Caco-2 (cell line): ENCODE measurements around the gene GDF10. TPM values are rescaled to one million over a fixed set of nuclear protein-coding genes. Genes with fewer than 3 reads are reported as not detected.

Experiments
- BruUV-seq: library from RNA; stranded (reverse); fragments of 400-500 nt; replicated peaks from 2 replicates; lab custom pipeline; 2021; lab: Mats Ljungman, UMichigan
- CTCF ChIA-PET: fragments of 300-600 bp; sonication (Branson Sonifier 250); formaldehyde crosslinking; loops from one replicate; lab custom pipeline; 2022; ENCODE audit warnings: antibody characterized with exemption; lab: Charles Lee
- POLR2A ChIA-PET: fragments of 300-600 bp; sonication (Branson Sonifier 250); formaldehyde crosslinking; loops from one replicate; lab custom pipeline; 2022; ENCODE audit warnings: antibody characterized with exemption; lab: Charles Lee
- DNase-seq, 2 experiments: peaks; one replicate each; pipeline versions ENCODE4 v3.0.0 to v3.0.0-alpha.2; 2020 to 2022
- H3K27me3 ChIP-seq: replicated peaks from 2 replicates; pipeline ENCODE4 v1.6.0; 2011; ENCODE audit warnings: low read length; ENCODE audit not compliant: control insufficient read depth, insufficient read depth
- H3K36me3 ChIP-seq: 2 replicates; pipeline ENCODE4 v1.5.1; 2011; ENCODE audit warnings: low read length; ENCODE audit not compliant: control insufficient read depth, insufficient read depth
- H3K4me1 ChIP-seq: fragments of 250-450 bp; sonication (Bioruptor Pico); 2 replicates; pipeline ENCODE4 v1.5.1; 2020; ENCODE audit warnings: mild to moderate bottlenecking
- H3K4me3 ChIP-seq: 2 replicates; pipeline ENCODE4 v1.5.1; 2011; ENCODE audit warnings: low read depth, mild to moderate bottlenecking, control low read depth, low read length
- H3K9me3 ChIP-seq: fragments of 250-450 bp; sonication (Bioruptor Pico); 2 replicates; pipeline ENCODE4 v1.5.1; 2020; ENCODE audit warnings: mild to moderate bottlenecking, moderate library complexity
- H3K27ac Mint-ChIP-seq: one replicate; pipeline ENCODE4 v1.8.0; 2022; ENCODE audit warnings: mixed read lengths; ENCODE audit not compliant: unreplicated experiment
- H3K27me3 Mint-ChIP-seq: one replicate; pipeline ENCODE4 v1.8.0; 2022; ENCODE audit warnings: mixed read lengths; ENCODE audit not compliant: insufficient read depth, unreplicated experiment
- H3K36me3 Mint-ChIP-seq: one replicate; pipeline ENCODE4 v1.8.0; 2022; ENCODE audit warnings: mild to moderate bottlenecking, mixed read lengths; ENCODE audit not compliant: insufficient read depth, unreplicated experiment
- H3K4me1 Mint-ChIP-seq: one replicate; pipeline ENCODE4 v1.8.0; 2022; ENCODE audit warnings: low read depth, mixed read lengths; ENCODE audit not compliant: unreplicated experiment
- H3K4me3 Mint-ChIP-seq: one replicate; pipeline ENCODE4 v1.8.0; 2022; ENCODE audit warnings: mild to moderate bottlenecking, moderate library complexity, mixed read lengths; ENCODE audit not compliant: unreplicated experiment
- H3K9me3 Mint-ChIP-seq: one replicate; pipeline ENCODE4 v1.8.0; 2022; ENCODE audit warnings: mixed read lengths; ENCODE audit not compliant: unreplicated experiment
- CTCF ChIP-seq, 2 experiments: fragments of 200-600 bp in 1 of 2; IDR thresholded peaks; 1 replicate in 1 of 2; 2 replicates in 1 of 2; pipeline versions ENCODE4 v1.5.1 to v1.8.0; 2011 to 2022; ENCODE audit warnings: antibody characterized with exemption in 1 of 2, control low read depth in 1 of 2, inconsistent platforms in 1 of 2, low read depth in 1 of 2, low read length in 1 of 2, mild to moderate bottlenecking in 1 of 2, moderate library complexity in 1 of 2; ENCODE audit not compliant: insufficient read depth in 1 of 2, severe bottlenecking in 1 of 2, unreplicated experiment in 1 of 2
- intact Hi-C: fragments of 100-400 bp; cut with micrococcal nuclease; formaldehyde crosslinking; loops from one replicate; pipeline ENCODE4 v1.10.0; 2022; ENCODE audit not compliant: unreplicated experiment
- total RNA-seq: library from RNA; stranded (reverse); gene quantifications from 2 replicates; pipeline ENCODE4 v1.2.3, GENCODE V29; 2022

GDF10 gene
- total RNA-seq, 1 experiment from 2014 or later, result not detected

- no peak overlapping the region for H3K4me3 Mint-ChIP-seq
- H3K9me3 Mint-ChIP-seq, result no peaks in the 10 kb centered on the region
- intact Hi-C loops, result loop anchor here (2.0 kb wide), 1 partner anchor 85 kb away; no protein-coding TSS in a partner anchor
- CTCF ChIA-PET, result interaction anchor here (0.6 to 1.6 kb wide), 8 partner anchors 9 to 84 kb away, joined by 3 to 9 read pairs (median 4); partner anchors contain the start of gene ZNF488
- BruUV-seq, result no TSS peak
- no peaks in the 10 kb centered on the region for H3K4me1 ChIP-seq
- H3K9me3 ChIP-seq, result no peaks in the 10 kb centered on the region
- H3K36me3 Mint-ChIP-seq, result no peaks in the 10 kb centered on the region
- H3K4me3 ChIP-seq, result no peak overlapping the region
- peak; percentile 26 to 80 for TF ChIP-seq CTCF (IDR thresholded peaks at IDR 0.05; ENCODE audit: insufficient read depth in 1 of 2, low read depth in 1 of 2, low read length in 1 of 2, severe bottlenecking in 1 of 2, unreplicated experiment in 1 of 2)
- H3K27me3 ChIP-seq, result no peaks in the 10 kb centered on the region
- POLR2A ChIA-PET, result no interaction called here
- no peaks in the 10 kb centered on the region for H3K36me3 ChIP-seq
- H3K27me3 Mint-ChIP-seq, result no peaks in the 10 kb centered on the region
- no peak overlapping the region for H3K27ac Mint-ChIP-seq
- no peaks in the 10 kb centered on the region for H3K4me1 Mint-ChIP-seq
- peak; percentile 47 to 49 for DNase-seq
These were observed 54.2 kb downstream of the GDF10 start for GRCh38 chr10:47354165-47354564.

DNA sequence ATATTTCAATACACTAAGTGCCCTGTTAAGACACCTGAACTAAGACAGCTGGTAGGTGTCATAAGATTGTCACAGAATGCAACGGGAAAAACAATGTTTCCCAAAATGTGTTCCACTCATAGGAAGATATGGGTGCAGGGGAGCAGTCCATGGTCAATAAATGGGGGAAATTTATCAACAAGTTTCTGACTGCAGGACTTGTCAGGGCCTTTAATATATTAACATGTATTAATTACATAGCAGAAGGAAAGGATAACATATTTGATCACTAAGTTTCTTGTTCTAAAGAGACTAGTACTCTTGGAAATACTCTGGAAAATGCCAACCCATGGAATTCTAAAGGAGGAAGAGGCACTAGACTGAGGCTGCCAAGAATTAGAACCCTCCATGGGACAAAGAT lies 54.9 kb downstream of the GDF10 start:
- H3K36me3 ChIP-seq, result no peaks in the 10 kb centered on the region
- intact Hi-C loops, result loop anchor here (2.0 kb wide), 1 partner anchor 84 kb away; no protein-coding TSS in a partner anchor
- Mint-ChIP-seq H3K4me3 (no peak overlapping the region), H3K9me3 (no peaks in the 10 kb centered on the region), H3K36me3 (no peaks in the 10 kb centered on the region), H3K27me3 (no peaks in the 10 kb centered on the region), H3K27ac (no peak overlapping the region), H3K4me1 (no peaks in the 10 kb centered on the region)
- H3K4me3 ChIP-seq, result no peak overlapping the region
- no peak for DNase-seq
- ChIA-PET CTCF (interaction anchor here (1.1 to 1.6 kb wide), 3 partner anchors 29 to 49 kb away, joined by 5 to 9 read pairs (median 5); partner anchors contain the start of gene ZNF488), POLR2A (no interaction called here)
- H3K27me3 ChIP-seq, result no peaks in the 10 kb centered on the region
- no peaks in the 10 kb centered on the region for H3K4me1 ChIP-seq
- H3K9me3 ChIP-seq, result no peaks in the 10 kb centered on the region
- TF ChIP-seq CTCF (IDR thresholded peaks at IDR 0.05; ENCODE audit: insufficient read depth in 1 of 2, low read depth in 1 of 2, low read length in 1 of 2, severe bottlenecking in 1 of 2, unreplicated experiment in 1 of 2), result no peak
- BruUV-seq, result no TSS peak

DNA sequence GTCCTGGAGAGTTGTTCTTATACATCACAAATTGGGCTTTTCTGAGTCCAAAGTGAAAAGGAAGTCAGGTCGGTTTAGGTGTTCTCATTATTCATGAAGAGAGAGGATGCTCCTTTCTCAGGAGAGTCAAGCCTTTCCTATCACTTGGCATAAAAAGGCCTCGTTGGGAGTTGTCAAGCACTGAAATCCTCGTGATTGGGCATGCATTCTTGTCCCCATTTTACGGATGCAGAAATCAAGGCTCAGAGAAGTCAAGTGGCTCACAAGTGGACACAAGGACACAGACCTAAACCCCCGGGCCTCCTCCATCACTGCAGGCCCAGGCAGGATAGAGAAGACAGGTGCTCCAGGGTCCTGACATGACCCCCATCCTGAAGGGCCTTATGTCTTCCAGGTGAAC lies 56.7 kb downstream of the GDF10 start:
- Histone ChIP-seq H3K27me3 (no peaks in the 10 kb centered on the region), H3K4me3 (no peak overlapping the region), H3K9me3 (no peaks in the 10 kb centered on the region), H3K36me3 (no peaks in the 10 kb centered on the region), H3K4me1 (peaks cover 8% of the 10 kb centered on the region)
- Mint-ChIP-seq H3K4me3 (no peak overlapping the region), H3K9me3 (no peaks in the 10 kb centered on the region), H3K4me1 (no peaks in the 10 kb centered on the region), H3K36me3 (no peaks in the 10 kb centered on the region), H3K27ac (no peak overlapping the region), H3K27me3 (no peaks in the 10 kb centered on the region)
- no peak for TF ChIP-seq CTCF (IDR thresholded peaks at IDR 0.05; ENCODE audit: insufficient read depth in 1 of 2, low read depth in 1 of 2, low read length in 1 of 2, severe bottlenecking in 1 of 2, unreplicated experiment in 1 of 2)
- ChIA-PET POLR2A (no interaction called here), CTCF (no interaction called here)
- BruUV-seq, result no TSS peak
- no peak for DNase-seq
- intact Hi-C loops, result no loop called here
